Parathyroid adenoma (tissue), 2 donors: Measurements from ENCODE around the gene NFIX.
"Not testable (repeated sequence)": the region's sequence is repeated elsewhere in the genome, so short reads cannot be mapped to it uniquely, and the experiment has no call there.

Experiments used
- H2AFZ ChIP-seq: fragments of 300-600 bp; sonication (generic); one replicate; pipeline ENCODE4 v1.7.0; 2017; ENCODE audit warnings: antibody characterized with exemption, mild to moderate bottlenecking
- H3K27ac ChIP-seq: fragments of 300-600 bp; sonication (generic); one replicate; pipeline ENCODE4 v1.7.0; 2017
- H3K27me3 ChIP-seq: fragments of 300-600 bp; sonication (generic); one replicate; pipeline ENCODE4 v1.7.0; 2017; ENCODE audit warnings: low read length; ENCODE audit not compliant: control insufficient read depth, insufficient read depth
- H3K36me3 ChIP-seq: fragments of 300-600 bp; sonication (generic); one replicate; pipeline ENCODE4 v1.7.0; 2017; ENCODE audit warnings: low read length; ENCODE audit not compliant: control insufficient read depth, insufficient read depth
- H3K4me1 ChIP-seq: fragments of 300-600 bp; sonication (generic); one replicate; pipeline ENCODE4 v1.7.0; 2017; ENCODE audit warnings: control low read depth
- H3K4me2 ChIP-seq: fragments of 300-600 bp; sonication (generic); one replicate; pipeline ENCODE4 v1.7.0; 2017; ENCODE audit warnings: low read length
- H3K4me3 ChIP-seq: fragments of 300-600 bp; sonication (generic); one replicate; pipeline ENCODE4 v1.7.0; 2017; ENCODE audit warnings: low read depth, low read length
- H3K79me2 ChIP-seq: fragments of 300-600 bp; sonication (generic); one replicate; pipeline ENCODE4 v1.7.0; 2017; ENCODE audit warnings: control low read depth
- H3K9ac ChIP-seq: fragments of 300-600 bp; sonication (generic); one replicate; pipeline ENCODE4 v1.7.0; 2017; ENCODE audit warnings: mild to moderate bottlenecking
- H3K9me3 ChIP-seq: fragments of 300-600 bp; sonication (generic); one replicate; pipeline ENCODE4 v1.7.0; 2017; ENCODE audit warnings: low read length; ENCODE audit not compliant: control insufficient read depth
- CTCF ChIP-seq: fragments of 300-600 bp; sonication (generic); IDR thresholded peaks from one replicate; pipeline ENCODE4 v1.7.0; 2017; ENCODE audit warnings: antibody characterized with exemption, mild to moderate bottlenecking
- donor health status: primary hyperparathyroidism.

NFIX gene

GRCh38 chr19:12952488-12953137 lies 42.7 kb upstream of the NFIX start:
- no peaks in the 10 kb centered on the region for H3K36me3 ChIP-seq
- H3K9ac ChIP-seq: no peak overlapping the region
- H3K9me3 ChIP-seq: no peaks in the 10 kb centered on the region
- TF ChIP-seq CTCF: no peak
- no peaks in the 10 kb centered on the region for H3K27me3 ChIP-seq
- H3K27ac ChIP-seq: no peak overlapping the region
- no peak overlapping the region for H3K4me3 ChIP-seq
- H2AFZ ChIP-seq: no peak overlapping the region
- H3K4me1 ChIP-seq: peaks cover 8% of the 10 kb centered on the region
- H3K79me2 ChIP-seq: peaks cover 11% of the 10 kb centered on the region
- H3K4me2 ChIP-seq: no peak overlapping the region

- TF ChIP-seq CTCF: no peak
- peaks cover 5% of the 10 kb centered on the region for H3K79me2 ChIP-seq
- H3K36me3 ChIP-seq: no peaks in the 10 kb centered on the region
- no peak overlapping the region for H3K4me2 ChIP-seq
- H3K4me3 ChIP-seq: no peak overlapping the region
- no peak overlapping the region for H3K27ac ChIP-seq
- no peak overlapping the region for H2AFZ ChIP-seq
- no peak overlapping the region for H3K9ac ChIP-seq
- peaks cover 8% of the 10 kb centered on the region for H3K4me1 ChIP-seq
- no peaks in the 10 kb centered on the region for H3K9me3 ChIP-seq
- no peaks in the 10 kb centered on the region for H3K27me3 ChIP-seq
Measured at GRCh38 chr19:12953138-12953798, 42.0 kb upstream of the NFIX start.

- H3K79me2 ChIP-seq: no peaks in the 10 kb centered on the region
- no peaks in the 10 kb centered on the region for H3K27me3 ChIP-seq
- H3K27ac ChIP-seq: peak overlapping the region; percentile 3
- TF ChIP-seq CTCF: no peak
- no peaks in the 10 kb centered on the region for H3K36me3 ChIP-seq
- peaks cover 8% of the 10 kb centered on the region for H3K4me1 ChIP-seq
- no peak overlapping the region for H3K4me2 ChIP-seq
- no peak overlapping the region for H3K9ac ChIP-seq
- H2AFZ ChIP-seq: no peak overlapping the region
- no peak overlapping the region for H3K4me3 ChIP-seq
- no peaks in the 10 kb centered on the region for H3K9me3 ChIP-seq
Measured at GRCh38 chr19:12953799-12954611, 41.3 kb upstream of the NFIX start.

GRCh38 chr19:12954612-12954962 lies 40.7 kb upstream of the NFIX start:
- H3K27ac ChIP-seq: peak overlapping the region; percentile 3
- no peaks in the 10 kb centered on the region for H3K36me3 ChIP-seq
- H3K27me3 ChIP-seq: no peaks in the 10 kb centered on the region
- no peak overlapping the region for H2AFZ ChIP-seq
- H3K4me3 ChIP-seq: no peak overlapping the region
- no peak overlapping the region for H3K9ac ChIP-seq
- peaks cover 8% of the 10 kb centered on the region for H3K4me1 ChIP-seq
- no peak for TF ChIP-seq CTCF
- H3K79me2 ChIP-seq: no peaks in the 10 kb centered on the region
- H3K4me2 ChIP-seq: no peak overlapping the region
- no peaks in the 10 kb centered on the region for H3K9me3 ChIP-seq

- H3K4me2 ChIP-seq: peak overlapping the region; percentile 61
- not testable (repeated sequence) for H3K79me2 ChIP-seq, H2AFZ ChIP-seq, H3K27ac ChIP-seq, H3K9ac ChIP-seq, H3K36me3 ChIP-seq, H3K4me1 ChIP-seq, H3K27me3 ChIP-seq, H3K9me3 ChIP-seq
- peak overlapping the region; percentile 73 for H3K4me3 ChIP-seq
Measured at GRCh38 chr19:12955575-12955974, 39.7 kb upstream of the NFIX start.
